CD4-positive, alpha-beta memory T cell (primary cell): ENCODE results near the gene TNS2. TPM values are rescaled to one million over a fixed set of nuclear protein-coding genes. Genes with fewer than 3 reads are reported as not detected.
A peak's percentile ranks its signal among the peaks of the same experiment; 100 is the strongest.

Experiments used
- CTCF ChIA-PET: fragments of 350-600 bp; sonication (Branson Sonifier 250); formaldehyde crosslinking; loops from one replicate; lab custom pipeline; 2021; ENCODE audit warnings: inconsistent platforms; ENCODE audit not compliant: partially characterized antibody; lab: Charles Lee
- POLR2A ChIA-PET: fragments of 350-600 bp; sonication (Branson Sonifier 250); formaldehyde crosslinking; loops from one replicate; lab custom pipeline; 2021; ENCODE audit not compliant: partially characterized antibody; lab: Charles Lee
- DNase-seq, 5 donors: peaks; one replicate each; pipeline versions ENCODE4 v3.0.0 to v3.0.0-alpha.2; 2020 to 2022; ENCODE audit warnings: mixed read lengths in 1 of 5
- H3K27ac ChIP-seq: one replicate; pipeline ENCODE4 v1.7.0; 2013; ENCODE audit warnings: low read depth, low read length
- H3K27me3 ChIP-seq: 2 replicates; pipeline ENCODE4 v1.7.0; 2013; ENCODE audit warnings: mild to moderate bottlenecking, low read length, moderate library complexity; ENCODE audit not compliant: insufficient read depth
- H3K36me3 ChIP-seq: 2 replicates; pipeline ENCODE4 v1.7.0; 2013; ENCODE audit warnings: mild to moderate bottlenecking, low read length, moderate library complexity; ENCODE audit not compliant: insufficient read depth
- H3K4me1 ChIP-seq: 2 replicates; pipeline ENCODE4 v1.7.0; 2013; ENCODE audit warnings: mild to moderate bottlenecking, low read length, moderate library complexity; ENCODE audit not compliant: insufficient read depth
- H3K4me3 ChIP-seq, 2 donors: one replicate each; pipeline ENCODE4 v1.7.0; 2013; ENCODE audit warnings: low read length in 2 of 2, mild to moderate bottlenecking in 1 of 2
- H3K9me3 ChIP-seq, 2 donors: one replicate each; pipeline ENCODE4 v1.7.0; 2013; ENCODE audit warnings: low read length in 2 of 2, control low read depth in 1 of 2; ENCODE audit not compliant: control insufficient read depth in 1 of 2
- H3K27ac Mint-ChIP-seq, 7 donors: one replicate each; pipeline ENCODE4 v1.8.0; 2020 to 2021; ENCODE audit warnings: mixed read lengths in 7 of 7, mild to moderate bottlenecking in 6 of 7, inconsistent platforms in 3 of 7, moderate library complexity in 3 of 7
- H3K27me3 Mint-ChIP-seq, 2 donors: one replicate each; pipeline ENCODE4 v1.8.0; 2020 to 2021; ENCODE audit warnings: mixed read lengths in 2 of 2
- H3K36me3 Mint-ChIP-seq, 2 donors: one replicate each; pipeline ENCODE4 v1.8.0; 2020 to 2021; ENCODE audit warnings: mixed read lengths in 2 of 2, inconsistent platforms in 1 of 2, mild to moderate bottlenecking in 1 of 2
- H3K4me1 Mint-ChIP-seq, 4 donors: one replicate each; pipeline ENCODE4 v1.8.0; 2020 to 2021; ENCODE audit warnings: mixed read lengths in 4 of 4, mild to moderate bottlenecking in 1 of 4
- H3K4me3 Mint-ChIP-seq, 8 donors: one replicate each; pipeline ENCODE4 v1.8.0; 2020 to 2021; ENCODE audit warnings: mixed read lengths in 8 of 8, mild to moderate bottlenecking in 7 of 8, moderate library complexity in 6 of 8, inconsistent platforms in 3 of 8
- H3K9me3 Mint-ChIP-seq, 8 donors: one replicate each; pipeline ENCODE4 v1.8.0; 2020 to 2021; ENCODE audit warnings: mixed read lengths in 8 of 8, mild to moderate bottlenecking in 5 of 8, inconsistent platforms in 3 of 8, moderate library complexity in 1 of 8
- intact Hi-C: fragments of 100-400 bp; cut with micrococcal nuclease; formaldehyde crosslinking; loops from one replicate; pipeline ENCODE4 v1.15.1; 2023
- polyA plus RNA-seq, 2 donors: library from polyadenylated mRNA; unstranded; fragments of 300-500 nt; fragmentation: Illumina TruSeq; gene quantifications; one replicate each; pipeline ENCODE4 v1.2.3, GENCODE V29; 2021
- total RNA-seq, 2 experiments: library from RNA; stranded (reverse); gene quantifications; one replicate each; pipeline ENCODE4 v1.2.3, GENCODE V29; 2021

The TNS2 gene
- total and polyA plus RNA-seq, 4 experiments from 2014 or later: 0.27 to 7.2 (median 3.4) TPM

GRCh38 chr12:53060721-53061276, 10.9 kb downstream of the TNS2 start:
- Mint-ChIP-seq H3K4me1 (peaks cover 0 to 10% (median 2%) of the 10 kb centered on the region in 4 donors), H3K27me3 (no peaks in the 10 kb centered on the region), H3K27ac (no peak overlapping the region), H3K4me3 (no peak overlapping the region), H3K9me3 (no peaks in the 10 kb centered on the region), H3K36me3 (peaks cover 9 to 20% of the 10 kb centered on the region in 2 donors)
- H3K4me1 ChIP-seq: no peaks in the 10 kb centered on the region
- no peak overlapping the region for H3K27ac ChIP-seq
- CTCF ChIA-PET: interaction anchor here (1.2 to 27.0 kb wide), 2 partner anchors 26 to 36 kb away, joined by 3 to 511 read pairs; partner anchors contain the start of genes IGFBP6 and SOAT2
- no peaks in the 10 kb centered on the region for H3K9me3 ChIP-seq
- POLR2A ChIA-PET: interaction anchor here (0.6 to 2.0 kb wide), 7 partner anchors 13 to 207 kb away, joined by 3 to 10 read pairs (median 5); partner anchors contain the start of genes ESPL1, IGFBP6 and SPRYD3
- H3K4me3 ChIP-seq: no peak overlapping the region
- intact Hi-C loops: no loop called here
- peaks cover 10% of the 10 kb centered on the region for H3K36me3 ChIP-seq
- H3K27me3 ChIP-seq: no peaks in the 10 kb centered on the region
- DNase-seq: no peak

DNA sequence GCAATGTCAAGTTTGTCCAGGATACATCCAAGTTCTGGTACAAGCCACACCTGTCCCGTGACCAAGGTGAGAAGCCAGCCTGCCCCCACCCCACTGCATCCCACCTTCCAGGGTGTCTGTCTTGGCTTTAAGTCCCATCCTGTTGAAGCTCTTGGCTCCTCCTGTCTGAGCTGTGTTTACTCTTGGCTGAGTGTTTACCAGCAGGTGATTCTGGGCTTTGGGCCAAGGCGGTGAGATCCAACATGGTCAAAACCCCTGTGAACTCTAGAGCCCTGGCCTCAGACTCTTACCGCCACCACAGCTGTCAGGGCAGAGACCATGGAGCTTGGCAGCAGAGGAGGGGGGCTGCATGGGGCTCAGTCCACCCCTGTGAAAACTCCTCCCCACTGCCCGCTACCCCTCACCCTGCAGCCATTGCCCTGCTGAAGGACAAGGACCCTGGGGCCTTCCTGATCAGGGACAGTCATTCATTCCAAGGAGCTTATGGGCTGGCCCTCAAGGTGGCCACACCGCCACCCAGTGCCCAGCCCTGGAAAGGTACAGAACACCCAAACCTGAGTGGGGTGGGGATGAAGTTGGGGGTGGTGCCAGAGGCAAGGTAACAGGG, 11.6 kb downstream of the TNS2 start:
- Histone ChIP-seq H3K27ac (no peak overlapping the region), H3K27me3 (no peaks in the 10 kb centered on the region), H3K4me3 (no peak overlapping the region), H3K4me1 (peaks cover 7% of the 10 kb centered on the region), H3K9me3 (no peaks in the 10 kb centered on the region), H3K36me3 (peaks cover 10% of the 10 kb centered on the region)
- intact Hi-C loops: no loop called here
- H3K36me3 Mint-ChIP-seq: peaks cover 12 to 26% of the 10 kb centered on the region in 2 donors
- ChIA-PET CTCF (interaction anchor here (1.2 to 27.0 kb wide), 2 partner anchors 25 to 35 kb away, joined by 3 to 511 read pairs; partner anchors contain the start of genes IGFBP6 and SOAT2), POLR2A (interaction anchor here (0.5 to 2.0 kb wide), 8 partner anchors 12 to 268 kb away, joined by 3 to 10 read pairs (median 4); partner anchors contain the start of genes EIF4B, IGFBP6 and SPRYD3)
- H3K9me3 Mint-ChIP-seq: no peaks in the 10 kb centered on the region
- peak in 1 of 5 donors; percentile 38 for DNase-seq
- no peaks in the 10 kb centered on the region for H3K27me3 Mint-ChIP-seq
- H3K4me3 Mint-ChIP-seq: no peak overlapping the region
- peak overlapping the region in 2 of 7 donors; percentile 29 to 60 for H3K27ac Mint-ChIP-seq
- H3K4me1 Mint-ChIP-seq: peaks cover 3 to 10% (median 7%) of the 10 kb centered on the region in 4 donors

DNA sequence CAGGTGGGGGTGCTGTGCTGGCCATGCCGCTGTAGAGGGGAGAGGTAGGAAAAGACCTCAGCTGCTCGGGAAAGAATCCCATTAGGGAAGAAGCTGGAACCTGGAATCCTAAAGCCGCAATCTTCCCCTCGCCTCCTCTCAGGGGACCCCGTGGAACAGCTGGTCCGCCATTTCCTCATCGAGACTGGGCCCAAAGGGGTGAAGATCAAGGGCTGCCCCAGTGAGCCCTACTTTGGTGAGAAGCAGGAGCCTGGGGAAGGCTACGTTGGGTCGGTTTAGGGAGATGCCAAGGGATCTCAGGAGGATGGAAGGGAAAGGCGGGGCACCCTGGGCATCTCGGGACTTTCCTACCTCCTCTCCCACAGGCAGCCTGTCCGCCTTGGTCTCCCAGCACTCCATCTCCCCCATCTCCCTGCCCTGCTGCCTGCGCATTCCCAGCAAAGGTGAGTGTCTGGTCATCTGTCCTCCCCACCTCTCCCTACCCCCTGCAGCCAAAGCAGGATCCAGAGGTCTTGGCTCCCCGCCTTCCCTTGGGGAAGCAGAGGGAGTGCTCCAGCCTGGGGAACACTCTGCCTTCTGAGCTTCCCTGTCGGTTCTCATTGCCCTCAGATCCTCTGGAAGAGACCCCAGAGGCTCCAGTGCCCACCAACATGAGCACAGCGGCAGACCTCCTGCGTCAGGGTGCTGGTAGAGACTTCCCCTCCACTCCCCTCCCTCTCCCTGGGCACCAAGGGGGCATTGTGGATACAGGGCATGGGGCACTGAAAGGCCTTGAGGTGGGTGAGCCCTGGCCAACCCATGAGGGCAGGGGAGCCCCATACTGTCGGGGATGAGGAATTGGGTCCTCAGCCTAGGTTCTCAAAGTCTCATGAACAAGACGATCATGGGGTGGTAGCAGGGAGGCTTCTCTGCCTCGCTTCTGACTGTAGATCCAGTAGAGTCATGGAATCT, 12.4 kb downstream of the TNS2 start:
- H3K9me3 Mint-ChIP-seq: no peaks in the 10 kb centered on the region
- no peaks in the 10 kb centered on the region for H3K27me3 Mint-ChIP-seq
- peak overlapping the region in 1 of 7 donors; percentile 54 for H3K27ac Mint-ChIP-seq
- H3K36me3 Mint-ChIP-seq: peaks cover 12 to 32% of the 10 kb centered on the region in 2 donors
- H3K4me3 ChIP-seq: no peak overlapping the region
- H3K27me3 ChIP-seq: no peaks in the 10 kb centered on the region
- intact Hi-C loops: no loop called here
- no peak overlapping the region for H3K4me3 Mint-ChIP-seq
- no peaks in the 10 kb centered on the region for H3K9me3 ChIP-seq
- H3K27ac ChIP-seq: no peak overlapping the region
- ChIA-PET CTCF (interaction anchor here (27.0 kb wide), 1 partner anchor 35 kb away, joined by 511 read pairs; the partner anchor contains the start of genes IGFBP6 and SOAT2), POLR2A (interaction anchor here (0.5 to 3.0 kb wide), 7 partner anchors 11 to 56 kb away, joined by 3 to 10 read pairs (median 5); partner anchors contain the start of genes EIF4B, IGFBP6 and SPRYD3)
- peak in 1 of 5 donors; percentile 34 for DNase-seq
- H3K36me3 ChIP-seq: peaks cover 10% of the 10 kb centered on the region
- peaks cover 7% of the 10 kb centered on the region for H3K4me1 ChIP-seq
- peaks cover 4 to 8% (median 7%) of the 10 kb centered on the region in 4 donors for H3K4me1 Mint-ChIP-seq

DNA sequence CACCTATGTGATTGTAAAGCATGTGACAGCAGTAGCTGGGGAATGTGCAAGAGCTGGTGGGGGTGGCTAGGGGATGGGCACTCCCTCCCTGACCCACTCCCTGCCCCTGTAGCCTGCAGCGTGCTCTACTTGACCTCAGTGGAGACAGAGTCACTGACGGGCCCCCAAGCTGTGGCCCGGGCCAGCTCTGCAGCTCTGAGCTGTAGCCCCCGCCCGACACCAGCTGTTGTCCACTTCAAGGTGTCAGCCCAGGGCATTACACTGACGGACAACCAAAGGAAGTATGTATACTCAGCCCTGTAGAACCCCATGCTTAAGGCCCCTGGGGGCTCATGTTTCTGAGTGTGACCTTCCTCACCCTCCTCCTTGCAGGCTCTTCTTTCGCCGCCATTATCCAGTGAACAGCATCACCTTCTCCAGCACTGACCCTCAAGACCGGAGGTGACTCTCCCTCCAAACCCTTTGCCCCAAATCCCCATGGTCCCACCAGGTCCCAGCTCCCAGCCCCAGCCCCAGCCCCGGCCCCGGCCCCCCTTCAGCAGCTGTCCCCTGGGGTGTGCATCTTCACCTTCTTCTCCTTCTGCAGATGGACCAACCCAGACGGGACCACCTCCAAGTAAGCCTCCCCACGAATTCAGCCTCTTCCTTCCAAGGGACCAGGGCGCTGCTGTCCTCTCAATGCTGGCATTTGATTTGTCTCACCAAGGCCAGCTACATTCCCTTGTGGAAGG, 13.3 kb downstream of the TNS2 start:
- peaks cover 7% of the 10 kb centered on the region for H3K4me1 ChIP-seq
- H3K27ac Mint-ChIP-seq: peak overlapping the region in 2 of 7 donors; percentile 17 to 54
- H3K9me3 ChIP-seq: no peaks in the 10 kb centered on the region
- H3K9me3 Mint-ChIP-seq: no peaks in the 10 kb centered on the region
- peaks cover 4 to 8% (median 7%) of the 10 kb centered on the region in 4 donors for H3K4me1 Mint-ChIP-seq
- intact Hi-C loops: no loop called here
- H3K4me3 Mint-ChIP-seq: no peak overlapping the region
- no peaks in the 10 kb centered on the region for H3K27me3 Mint-ChIP-seq
- DNase-seq: no peak
- ChIA-PET CTCF (interaction anchor here (0.7 to 27.0 kb wide), 4 partner anchors 8 to 97 kb away, joined by 3 to 511 read pairs (median 45); partner anchors contain the start of genes IGFBP6 and SOAT2), POLR2A (interaction anchor here (1.4 to 3.0 kb wide), 3 partner anchors 10 to 36 kb away, joined by 5 to 10 read pairs (median 10); partner anchors contain the start of gene SPRYD3)
- no peak overlapping the region for H3K27ac ChIP-seq
- no peaks in the 10 kb centered on the region for H3K27me3 ChIP-seq
- peaks cover 10% of the 10 kb centered on the region for H3K36me3 ChIP-seq
- no peak overlapping the region for H3K4me3 ChIP-seq
- H3K36me3 Mint-ChIP-seq: peaks cover 12 to 38% of the 10 kb centered on the region in 2 donors

GRCh38 chr12:53063708-53064612, 14.1 kb downstream of the TNS2 start:
- H3K27ac ChIP-seq: no peak overlapping the region
- peak in 1 of 5 donors; percentile 30 for DNase-seq
- H3K36me3 ChIP-seq: peaks cover 10% of the 10 kb centered on the region
- CTCF ChIA-PET: interaction anchor here (0.7 to 27.0 kb wide), 6 partner anchors 9 to 218 kb away, joined by 3 to 511 read pairs (median 45); partner anchors contain the start of genes IGFBP6, SOAT2 and SPRYD3
- POLR2A ChIA-PET: interaction anchor here (1.4 to 5.1 kb wide), 4 partner anchors 8 to 35 kb away, joined by 5 to 36 read pairs (median 10); partner anchors contain the start of gene SPRYD3
- no peak overlapping the region for H3K4me3 ChIP-seq
- Mint-ChIP-seq H3K4me1 (peaks cover 4 to 8% (median 7%) of the 10 kb centered on the region in 4 donors), H3K36me3 (peaks cover 12 to 45% of the 10 kb centered on the region in 2 donors), H3K27ac (peak overlapping the region in 2 of 7 donors; percentile 12 to 41), H3K4me3 (no peak overlapping the region), H3K27me3 (no peaks in the 10 kb centered on the region), H3K9me3 (no peaks in the 10 kb centered on the region)
- intact Hi-C loops: no loop called here
- no peaks in the 10 kb centered on the region for H3K27me3 ChIP-seq
- no peaks in the 10 kb centered on the region for H3K9me3 ChIP-seq
- peaks cover 7% of the 10 kb centered on the region for H3K4me1 ChIP-seq
